ENCODE data around the gene IL1R1. TPM values are rescaled to one million over a fixed set of nuclear protein-coding genes. Genes with fewer than 3 reads are reported as not detected.

IL1R1 gene
- total RNA-seq, 4 donors from 2014 or later: 41.5 to 157 (median 56.6) TPM

GRCh38 chr2:102107741-102108070 lies 34.8 kb upstream of the IL1R1 start:
- Histone ChIP-seq H3K9me3 (no peaks in the 10 kb centered on the region), H3K4me1 (peaks cover 10 to 32% (median 31%) of the 10 kb centered on the region in 4 donors), H3K4me3 (no peak overlapping the region), H3K27ac (replicated peaks in 1 of 4) (no peak overlapping the region), H3K36me3 (no peaks in the 10 kb centered on the region), H3K27me3 (no peaks in the 10 kb centered on the region)
- WGBS: 75% methylated on average over 3 of the region's 3 CpGs
- intact Hi-C loops (cut with DNase I): no loop called here
- no peak for DNase-seq (ENCODE audit: extremely low spot score)
- no peak for TF ChIP-seq POLR2A (IDR thresholded peaks at IDR 0.05; ENCODE audit: low read depth)
- TF ChIP-seq POLR2AphosphoS5 (IDR thresholded peaks at IDR 0.05): no peak
- TF ChIP-seq EP300 (IDR thresholded peaks at IDR 0.05): no peak
- TF ChIP-seq, protein P1, sequence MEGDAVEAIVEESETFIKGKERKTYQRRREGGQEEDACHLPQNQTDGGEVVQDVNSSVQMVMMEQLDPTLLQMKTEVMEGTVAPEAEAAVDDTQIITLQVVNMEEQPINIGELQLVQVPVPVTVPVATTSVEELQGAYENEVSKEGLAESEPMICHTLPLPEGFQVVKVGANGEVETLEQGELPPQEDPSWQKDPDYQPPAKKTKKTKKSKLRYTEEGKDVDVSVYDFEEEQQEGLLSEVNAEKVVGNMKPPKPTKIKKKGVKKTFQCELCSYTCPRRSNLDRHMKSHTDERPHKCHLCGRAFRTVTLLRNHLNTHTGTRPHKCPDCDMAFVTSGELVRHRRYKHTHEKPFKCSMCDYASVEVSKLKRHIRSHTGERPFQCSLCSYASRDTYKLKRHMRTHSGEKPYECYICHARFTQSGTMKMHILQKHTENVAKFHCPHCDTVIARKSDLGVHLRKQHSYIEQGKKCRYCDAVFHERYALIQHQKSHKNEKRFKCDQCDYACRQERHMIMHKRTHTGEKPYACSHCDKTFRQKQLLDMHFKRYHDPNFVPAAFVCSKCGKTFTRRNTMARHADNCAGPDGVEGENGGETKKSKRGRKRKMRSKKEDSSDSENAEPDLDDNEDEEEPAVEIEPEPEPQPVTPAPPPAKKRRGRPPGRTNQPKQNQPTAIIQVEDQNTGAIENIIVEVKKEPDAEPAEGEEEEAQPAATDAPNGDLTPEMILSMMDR (IDR thresholded peaks at IDR 0.05): no peak

- DNase-seq (ENCODE audit: extremely low spot score): no peak
- intact Hi-C loops (cut with DNase I): no loop called here
- 83% methylated on average over 5 of the region's 5 CpGs for WGBS
These were observed 33.5 kb upstream of the IL1R1 start for GRCh38 chr2:102109016-102109415.

DNA sequence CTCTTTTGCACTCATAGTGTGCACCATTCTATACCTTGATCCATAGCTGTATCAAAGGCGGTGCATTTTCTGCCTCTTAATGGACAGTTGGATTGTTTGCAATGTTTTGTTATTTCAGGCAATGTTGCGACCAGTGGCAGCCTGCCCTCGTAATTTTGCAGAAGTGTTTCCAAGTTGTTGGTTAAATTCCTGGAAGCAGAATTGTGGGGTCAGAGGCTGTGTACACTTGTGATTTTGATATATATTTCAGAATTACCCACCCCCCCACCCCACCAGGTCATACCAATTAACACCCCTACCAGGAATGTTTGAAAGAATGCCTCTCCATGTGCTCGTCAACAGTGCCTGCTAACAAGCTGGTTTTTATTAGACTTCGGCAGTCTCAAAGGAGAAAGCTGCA lies 32.4 kb upstream of the IL1R1 start:
- Histone ChIP-seq H3K9me3 (no peaks in the 10 kb centered on the region), H3K27me3 (no peaks in the 10 kb centered on the region), H3K4me1 (peaks cover 2 to 21% (median 14%) of the 10 kb centered on the region in 4 donors), H3K36me3 (no peaks in the 10 kb centered on the region), H3K4me3 (no peak overlapping the region), H3K27ac (replicated peaks in 1 of 4) (no peak overlapping the region)
- intact Hi-C loops (cut with DNase I): no loop called here
- WGBS: 76% methylated on average over 5 of the region's 5 CpGs
- TF ChIP-seq, protein P1 (IDR thresholded peaks at IDR 0.05): no peak
- TF ChIP-seq EP300 (IDR thresholded peaks at IDR 0.05) (no peak), POLR2A (IDR thresholded peaks at IDR 0.05; ENCODE audit: low read depth) (no peak), POLR2AphosphoS5 (IDR thresholded peaks at IDR 0.05) (no peak)
- DNase-seq (ENCODE audit: extremely low spot score): no peak

More at GRCh38 chr2:102109016-102109415, 33.5 kb upstream of the IL1R1 start:
- Histone ChIP-seq H3K36me3 (no peaks in the 10 kb centered on the region), H3K27ac (replicated peaks in 1 of 4) (no peak overlapping the region), H3K4me3 (no peak overlapping the region), H3K27me3 (no peaks in the 10 kb centered on the region), H3K4me1 (peaks cover 7 to 27% (median 23%) of the 10 kb centered on the region in 4 donors), H3K9me3 (no peaks in the 10 kb centered on the region)
- TF ChIP-seq POLR2A (IDR thresholded peaks at IDR 0.05; ENCODE audit: low read depth) (no peak), POLR2AphosphoS5 (IDR thresholded peaks at IDR 0.05) (no peak), EP300 (IDR thresholded peaks at IDR 0.05) (no peak)
- TF ChIP-seq, protein P1 (IDR thresholded peaks at IDR 0.05): no peak

- no peak for TF ChIP-seq POLR2A (IDR thresholded peaks at IDR 0.05; ENCODE audit: low read depth)
- TF ChIP-seq, protein P1 (IDR thresholded peaks at IDR 0.05): no peak
- no peak for TF ChIP-seq POLR2AphosphoS5 (IDR thresholded peaks at IDR 0.05)
- TF ChIP-seq EP300 (IDR thresholded peaks at IDR 0.05): no peak
- H3K27ac ChIP-seq (replicated peaks in 1 of 4): no peak overlapping the region
- no peaks in the 10 kb centered on the region for H3K27me3 ChIP-seq
- no peaks in the 10 kb centered on the region for H3K36me3 ChIP-seq
- DNase-seq (ENCODE audit: extremely low spot score): no peak
- H3K4me1 ChIP-seq: peaks cover 0 to 16% (median 8%) of the 10 kb centered on the region in 4 donors
- H3K4me3 ChIP-seq: no peak overlapping the region
- no peaks in the 10 kb centered on the region for H3K9me3 ChIP-seq
- 85% methylated on average over 12 of the region's 13 CpGs for WGBS
- intact Hi-C loops (cut with DNase I): no loop called here
These were observed 31.8 kb upstream of the IL1R1 start for GRCh38 chr2:102110596-102111334.

Data from esophagus muscularis mucosa (tissue), 4 donors.